Measurements from ENCODE around the gene CLCNKA.
"Not testable (repeated sequence)": the region's sequence is repeated elsewhere in the genome, so short reads cannot be mapped to it uniquely, and the experiment has no call there.

DNA sequence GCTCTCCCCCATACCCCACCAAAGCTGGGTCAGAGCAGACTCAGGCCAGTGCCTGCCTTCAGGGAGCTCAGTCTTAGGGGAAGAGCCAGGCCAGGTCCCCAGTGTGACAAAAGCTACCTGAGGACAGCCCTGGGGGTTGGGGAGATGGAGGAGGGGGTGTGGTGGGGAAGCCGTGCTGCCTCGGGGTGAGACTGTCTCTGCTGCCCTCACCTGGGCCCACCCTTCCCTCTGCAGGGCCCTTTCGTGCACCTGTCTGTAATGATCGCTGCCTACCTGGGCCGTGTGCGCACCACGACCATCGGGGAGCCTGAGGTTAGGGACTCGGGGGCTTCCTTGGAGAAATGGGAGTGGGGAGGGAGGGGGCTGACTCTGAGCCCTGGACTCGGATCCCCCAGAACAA, 4.5 kb downstream of the CLCNKA start:
- TF ChIP-seq POLR2A (IDR thresholded peaks at IDR 0.05) = not testable (repeated sequence)
- TF ChIP-seq, protein P1, sequence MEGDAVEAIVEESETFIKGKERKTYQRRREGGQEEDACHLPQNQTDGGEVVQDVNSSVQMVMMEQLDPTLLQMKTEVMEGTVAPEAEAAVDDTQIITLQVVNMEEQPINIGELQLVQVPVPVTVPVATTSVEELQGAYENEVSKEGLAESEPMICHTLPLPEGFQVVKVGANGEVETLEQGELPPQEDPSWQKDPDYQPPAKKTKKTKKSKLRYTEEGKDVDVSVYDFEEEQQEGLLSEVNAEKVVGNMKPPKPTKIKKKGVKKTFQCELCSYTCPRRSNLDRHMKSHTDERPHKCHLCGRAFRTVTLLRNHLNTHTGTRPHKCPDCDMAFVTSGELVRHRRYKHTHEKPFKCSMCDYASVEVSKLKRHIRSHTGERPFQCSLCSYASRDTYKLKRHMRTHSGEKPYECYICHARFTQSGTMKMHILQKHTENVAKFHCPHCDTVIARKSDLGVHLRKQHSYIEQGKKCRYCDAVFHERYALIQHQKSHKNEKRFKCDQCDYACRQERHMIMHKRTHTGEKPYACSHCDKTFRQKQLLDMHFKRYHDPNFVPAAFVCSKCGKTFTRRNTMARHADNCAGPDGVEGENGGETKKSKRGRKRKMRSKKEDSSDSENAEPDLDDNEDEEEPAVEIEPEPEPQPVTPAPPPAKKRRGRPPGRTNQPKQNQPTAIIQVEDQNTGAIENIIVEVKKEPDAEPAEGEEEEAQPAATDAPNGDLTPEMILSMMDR (IDR thresholded peaks at IDR 0.05) = not testable (repeated sequence)

All from adrenal gland (tissue), 5 donors.